Duodenal mucosa (tissue), 2 donors: ENCODE results near the gene CMIP.

ENCODE experiments used
- H3K27ac ChIP-seq: one replicate; pipeline ENCODE4 v1.7.0; 2013; ENCODE audit warnings: low read depth, low read length
- H3K27me3 ChIP-seq, 2 donors: one replicate each; pipeline ENCODE4 v1.7.0; 2013; ENCODE audit warnings: low read length in 2 of 2, control low read depth in 1 of 2; ENCODE audit not compliant: insufficient read depth in 2 of 2, control insufficient read depth in 1 of 2
- H3K36me3 ChIP-seq, 2 donors: one replicate each; pipeline ENCODE4 v1.7.0; 2013; ENCODE audit warnings: low read length in 2 of 2, control low read depth in 1 of 2; ENCODE audit not compliant: insufficient read depth in 2 of 2, control insufficient read depth in 1 of 2
- H3K4me1 ChIP-seq, 2 donors: one replicate each; pipeline ENCODE4 v1.7.0; 2013; ENCODE audit warnings: low read length in 2 of 2, control low read depth in 1 of 2; ENCODE audit not compliant: insufficient read depth in 2 of 2, control insufficient read depth in 1 of 2
- H3K4me3 ChIP-seq, 2 donors: one replicate each; pipeline ENCODE4 v1.7.0; 2013; ENCODE audit warnings: low read length in 2 of 2, low read depth in 1 of 2
- H3K9ac ChIP-seq, 2 donors: one replicate each; pipeline ENCODE4 v1.7.0; 2013; ENCODE audit warnings: low read length in 2 of 2, low read depth in 1 of 2
- H3K9me3 ChIP-seq, 2 donors: one replicate each; pipeline ENCODE4 v1.7.0; 2013; ENCODE audit warnings: low read length in 2 of 2, control low read depth in 1 of 2; ENCODE audit not compliant: control insufficient read depth in 1 of 2

CMIP gene

DNA sequence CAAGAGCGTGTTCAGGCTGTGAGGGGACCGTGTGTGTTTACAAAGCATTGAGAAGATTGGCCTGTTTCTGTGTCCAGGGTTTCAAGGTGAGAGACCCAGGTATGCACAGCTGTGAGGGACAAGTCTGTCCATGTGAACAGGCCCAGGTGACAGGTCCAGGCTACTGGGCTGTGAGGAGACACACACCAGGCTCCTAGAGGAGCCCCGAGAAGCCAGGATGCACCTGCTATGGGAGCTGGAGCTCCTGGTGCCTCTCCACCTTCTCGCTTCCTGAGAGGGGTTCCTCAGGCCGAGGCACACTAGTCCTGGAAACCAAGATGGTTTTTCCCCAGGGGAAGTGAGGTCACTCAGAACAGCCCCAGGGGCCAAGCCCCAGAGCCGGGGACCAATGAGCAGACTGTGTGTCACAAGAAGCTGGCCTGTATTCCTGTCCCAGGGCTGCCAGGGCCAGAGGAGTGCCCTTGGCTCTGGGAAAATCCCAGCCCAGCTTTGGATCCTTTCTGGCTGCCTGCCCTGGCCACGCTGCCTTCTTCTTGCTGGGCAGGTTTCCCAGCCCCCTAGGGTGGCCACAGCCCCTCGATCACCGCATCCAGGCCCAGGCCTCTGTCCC, 181.0 kb downstream of the CMIP start:
- Histone ChIP-seq H3K9me3 (no peaks in the 10 kb centered on the region), H3K4me1 (peaks cover 14 to 25% of the 10 kb centered on the region in 2 donors), H3K27me3 (no peaks in the 10 kb centered on the region), H3K9ac (no peak overlapping the region), H3K36me3 (peaks cover 18 to 34% of the 10 kb centered on the region in 2 donors), H3K27ac (no peak overlapping the region), H3K4me3 (no peak overlapping the region)

DNA sequence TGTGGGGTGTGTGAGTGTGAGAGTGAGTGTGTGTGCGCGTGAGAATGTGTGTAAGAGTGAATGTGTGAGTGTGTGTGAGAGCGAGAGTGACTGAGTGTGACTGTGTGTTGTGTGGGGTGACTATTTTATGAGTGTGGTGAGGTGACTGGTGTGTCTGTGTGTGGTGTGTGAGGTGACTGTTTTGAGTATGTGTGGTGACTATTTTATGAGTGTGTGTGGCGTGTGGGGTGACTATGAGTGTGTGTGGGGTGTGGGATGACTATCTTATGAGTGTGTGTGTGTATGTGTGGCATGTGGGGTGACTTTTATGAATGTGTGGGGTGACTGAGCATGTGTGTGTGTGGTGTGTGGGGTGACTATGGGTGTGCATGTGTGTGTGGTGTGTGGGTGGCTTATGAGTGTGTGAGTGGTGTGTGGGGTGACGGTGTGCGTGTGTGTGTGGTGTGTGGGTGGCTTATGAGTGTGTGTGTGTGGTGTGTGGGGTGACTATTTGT, 181.6 kb downstream of the CMIP start:
- Histone ChIP-seq H3K4me3 (no peak overlapping the region), H3K36me3 (peaks cover 15 to 28% of the 10 kb centered on the region in 2 donors), H3K4me1 (peaks cover 14 to 25% of the 10 kb centered on the region in 2 donors), H3K9me3 (no peaks in the 10 kb centered on the region), H3K27me3 (no peaks in the 10 kb centered on the region), H3K9ac (no peak overlapping the region), H3K27ac (no peak overlapping the region)

DNA sequence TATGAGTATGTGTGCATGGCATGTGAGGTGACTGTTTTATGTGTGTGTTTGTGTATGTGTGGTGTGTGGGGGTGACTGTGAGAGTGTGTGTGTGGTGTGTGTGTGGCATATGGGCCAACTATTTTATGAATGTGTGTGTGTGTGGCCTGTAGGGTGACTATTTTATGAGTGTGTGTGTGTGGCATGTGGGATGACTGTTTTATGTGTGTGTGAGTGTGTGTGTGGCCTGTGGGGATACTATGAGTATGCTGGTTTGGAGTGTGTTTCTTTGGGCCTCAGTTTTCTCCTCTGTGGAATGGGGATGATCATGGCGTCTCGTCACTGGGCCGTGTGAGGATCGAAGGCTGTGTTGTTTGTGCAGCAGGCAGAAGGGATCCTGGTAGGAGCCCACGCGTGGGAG, 182.4 kb downstream of the CMIP start:
- H3K9me3 ChIP-seq, result no peaks in the 10 kb centered on the region
- no peak overlapping the region for H3K9ac ChIP-seq
- peaks cover 9 to 20% of the 10 kb centered on the region in 2 donors for H3K36me3 ChIP-seq
- H3K4me3 ChIP-seq, result no peak overlapping the region
- H3K27ac ChIP-seq, result no peak overlapping the region
- peaks cover 15 to 26% of the 10 kb centered on the region in 2 donors for H3K4me1 ChIP-seq
- no peaks in the 10 kb centered on the region for H3K27me3 ChIP-seq

DNA sequence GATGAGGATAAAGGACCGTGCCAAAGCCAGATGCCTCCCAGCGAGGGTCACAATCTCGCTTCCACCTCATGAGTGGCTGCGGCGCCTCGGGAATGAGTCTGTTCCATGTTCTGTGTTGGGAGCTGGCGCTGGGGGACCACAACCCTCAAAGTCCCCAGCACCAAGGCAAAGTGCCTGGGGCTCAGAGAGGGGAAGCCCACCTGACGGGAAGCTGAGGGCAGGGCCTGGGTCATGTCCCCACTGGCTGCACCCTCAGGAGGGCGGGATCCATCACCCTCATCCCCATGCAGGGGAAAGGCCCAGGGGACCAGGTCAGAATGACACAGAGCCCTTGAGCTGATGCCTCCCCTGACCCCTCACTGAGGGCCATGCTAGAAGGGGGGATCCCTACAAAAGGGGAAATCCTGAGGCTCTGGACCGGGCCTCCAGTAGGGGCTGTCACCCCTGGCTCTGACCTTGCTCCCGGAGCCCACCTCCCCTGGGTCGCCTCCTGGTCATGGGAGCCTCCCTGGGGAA, 183.2 kb downstream of the CMIP start:
- peaks cover 6 to 13% of the 10 kb centered on the region in 2 donors for H3K36me3 ChIP-seq
- H3K27me3 ChIP-seq, result no peaks in the 10 kb centered on the region
- no peaks in the 10 kb centered on the region for H3K9me3 ChIP-seq
- no peak overlapping the region for H3K9ac ChIP-seq
- H3K27ac ChIP-seq, result no peak overlapping the region
- no peak overlapping the region for H3K4me3 ChIP-seq
- H3K4me1 ChIP-seq, result peaks cover 22 to 34% of the 10 kb centered on the region in 2 donors

DNA sequence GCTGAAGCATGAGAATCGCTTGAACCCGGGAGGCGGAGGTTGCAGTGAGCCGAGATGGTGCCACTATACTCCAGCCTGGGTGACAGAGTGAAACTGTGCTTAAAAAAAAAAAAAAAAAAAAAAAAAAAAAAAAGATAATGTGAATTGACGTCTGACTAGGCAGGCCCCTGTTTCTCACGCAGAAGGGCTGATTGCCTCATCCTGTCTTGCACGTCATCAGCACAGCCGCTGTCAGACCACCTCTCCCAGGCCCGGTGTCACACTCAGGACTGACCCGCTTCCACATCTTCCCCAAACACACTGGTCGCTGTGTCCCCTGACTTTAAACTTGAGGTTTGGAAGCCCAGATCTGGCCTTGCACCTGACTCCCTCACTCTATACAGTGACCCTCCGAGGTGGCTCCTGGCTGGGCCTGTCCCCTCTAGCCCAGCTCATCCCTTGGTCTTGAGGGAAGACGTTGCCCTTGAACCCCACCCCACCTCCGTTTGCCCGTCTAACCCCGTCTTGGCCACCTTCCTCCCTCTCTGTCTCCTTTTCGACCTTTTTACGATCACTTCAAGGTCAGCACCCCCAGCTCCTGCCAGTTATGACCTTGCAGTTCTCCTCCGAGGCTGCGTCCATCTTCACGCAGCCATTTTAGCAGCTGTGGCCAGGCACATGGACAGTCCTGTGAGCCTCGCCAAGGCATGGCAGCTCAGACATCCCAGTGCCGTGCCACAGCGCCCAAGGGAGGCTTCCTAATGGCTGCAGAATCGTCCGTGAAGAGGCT, 184.6 kb downstream of the CMIP start:
- peaks cover 36 to 45% of the 10 kb centered on the region in 2 donors for H3K4me1 ChIP-seq
- H3K9ac ChIP-seq, result no peak overlapping the region
- H3K27me3 ChIP-seq, result no peaks in the 10 kb centered on the region
- H3K4me3 ChIP-seq, result no peak overlapping the region
- no peak overlapping the region for H3K27ac ChIP-seq
- H3K9me3 ChIP-seq, result no peaks in the 10 kb centered on the region
- peaks cover 6 to 13% of the 10 kb centered on the region in 2 donors for H3K36me3 ChIP-seq

DNA sequence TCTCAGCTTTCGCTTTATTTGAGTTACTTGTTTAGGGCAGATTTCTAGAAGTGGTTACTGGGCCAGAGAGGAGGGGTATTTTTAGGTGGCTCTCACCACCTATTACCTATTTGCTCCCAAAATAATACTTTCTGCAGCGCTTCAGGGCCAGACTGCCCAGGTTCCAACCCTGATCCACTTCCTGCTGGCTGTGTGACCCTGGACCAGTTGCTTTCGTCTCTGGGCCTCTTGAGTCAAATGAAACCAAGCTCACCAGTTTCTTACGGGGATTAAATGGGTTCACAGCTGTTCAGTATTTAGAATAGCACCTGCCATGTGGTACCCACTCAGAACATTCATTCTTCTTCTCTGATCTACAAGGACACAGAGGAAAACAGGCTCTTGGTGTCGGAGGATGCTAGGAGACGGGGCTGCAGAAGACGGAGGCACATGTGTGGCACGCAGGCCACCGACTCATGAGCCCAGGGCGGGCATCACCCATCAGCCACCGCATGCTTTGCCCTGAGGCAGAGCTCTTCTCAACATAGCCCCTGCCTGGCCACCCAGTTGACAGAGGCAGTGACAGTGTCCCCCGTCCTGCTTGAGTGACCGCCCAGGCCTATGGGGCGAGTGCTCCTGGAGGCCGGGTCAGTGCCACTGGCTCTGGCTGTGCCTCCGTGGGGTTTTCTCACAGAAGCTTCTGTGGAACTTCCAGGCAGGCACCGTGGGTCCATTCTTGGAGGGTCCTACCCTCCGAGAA, 185.5 kb downstream of the CMIP start:
- Histone ChIP-seq H3K9ac (no peak overlapping the region), H3K4me3 (no peak overlapping the region), H3K27ac (no peak overlapping the region), H3K9me3 (no peaks in the 10 kb centered on the region), H3K4me1 (peaks cover 37 to 41% of the 10 kb centered on the region in 2 donors), H3K36me3 (peaks cover 2 to 10% of the 10 kb centered on the region in 2 donors), H3K27me3 (no peaks in the 10 kb centered on the region)

DNA sequence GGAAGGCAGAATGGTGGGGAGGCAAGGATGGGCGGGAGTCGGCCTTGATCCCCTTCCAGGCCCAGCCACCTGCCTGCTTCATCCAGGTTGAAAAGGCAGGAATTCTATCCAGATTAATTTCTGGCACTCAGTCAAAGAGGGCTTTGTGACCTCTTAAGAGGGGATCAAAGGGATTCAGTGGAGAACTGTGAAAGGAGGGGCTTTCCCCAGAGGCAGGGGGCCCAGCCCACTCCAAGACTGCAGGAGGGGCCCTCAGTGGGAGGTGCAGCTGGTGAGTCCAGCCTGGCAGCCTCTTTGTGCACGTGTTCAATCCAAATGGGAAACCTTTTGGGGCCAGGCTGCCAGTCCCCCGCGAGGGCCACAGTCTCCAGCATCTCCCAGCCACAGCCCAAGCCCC, 186.0 kb downstream of the CMIP start:
- H3K4me3 ChIP-seq, result no peak overlapping the region
- H3K9me3 ChIP-seq, result no peaks in the 10 kb centered on the region
- H3K4me1 ChIP-seq, result peaks cover 31 to 38% of the 10 kb centered on the region in 2 donors
- H3K27ac ChIP-seq, result no peak overlapping the region
- H3K9ac ChIP-seq, result no peak overlapping the region
- peaks cover 2 to 10% of the 10 kb centered on the region in 2 donors for H3K36me3 ChIP-seq
- H3K27me3 ChIP-seq, result no peaks in the 10 kb centered on the region

DNA sequence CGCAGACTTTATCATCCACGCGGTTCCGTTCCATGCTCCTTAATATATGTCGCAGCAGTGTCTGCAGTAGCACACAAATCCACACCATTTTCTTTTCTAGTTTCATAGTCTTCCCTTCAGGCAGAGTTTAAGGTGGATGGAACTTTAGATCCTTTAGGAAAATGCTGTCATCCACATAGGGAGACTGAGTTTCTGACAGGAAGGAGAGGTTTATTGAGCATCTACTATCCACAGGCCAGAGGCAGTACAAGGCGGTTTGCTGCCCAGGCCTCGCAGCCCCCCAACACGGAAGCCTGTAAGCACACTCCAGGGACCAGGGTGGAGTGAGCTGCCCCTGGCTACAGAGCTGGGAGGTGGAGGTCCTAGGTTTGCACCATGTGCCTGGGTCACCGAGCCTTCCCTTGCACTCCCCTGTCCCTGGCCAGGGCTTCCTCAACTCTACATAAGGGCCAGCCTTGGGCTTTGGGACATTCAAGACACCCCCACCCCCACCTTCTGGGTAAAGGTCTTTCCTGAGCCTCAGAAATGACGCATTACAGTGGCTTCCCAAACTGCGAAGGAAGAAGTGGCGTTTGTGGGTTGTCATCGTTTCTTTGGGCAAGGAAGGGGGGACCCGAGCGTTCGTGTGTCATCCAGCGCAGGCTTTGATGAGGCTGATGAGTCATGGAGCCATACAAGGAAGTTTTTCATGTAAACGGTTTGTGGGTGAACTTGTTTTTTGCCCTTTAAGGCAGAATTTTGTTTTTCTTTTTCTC, 188.0 kb downstream of the CMIP start:
- Histone ChIP-seq H3K27ac (peak overlapping the region; percentile 57), H3K36me3 (peaks cover 2 to 10% of the 10 kb centered on the region in 2 donors), H3K9ac (peak overlapping the region in 1 of 2 donors; percentile 49), H3K4me3 (peak overlapping the region in 1 of 2 donors; percentile 53), H3K9me3 (no peaks in the 10 kb centered on the region), H3K27me3 (no peaks in the 10 kb centered on the region), H3K4me1 (peaks cover 27 to 42% of the 10 kb centered on the region in 2 donors)

DNA sequence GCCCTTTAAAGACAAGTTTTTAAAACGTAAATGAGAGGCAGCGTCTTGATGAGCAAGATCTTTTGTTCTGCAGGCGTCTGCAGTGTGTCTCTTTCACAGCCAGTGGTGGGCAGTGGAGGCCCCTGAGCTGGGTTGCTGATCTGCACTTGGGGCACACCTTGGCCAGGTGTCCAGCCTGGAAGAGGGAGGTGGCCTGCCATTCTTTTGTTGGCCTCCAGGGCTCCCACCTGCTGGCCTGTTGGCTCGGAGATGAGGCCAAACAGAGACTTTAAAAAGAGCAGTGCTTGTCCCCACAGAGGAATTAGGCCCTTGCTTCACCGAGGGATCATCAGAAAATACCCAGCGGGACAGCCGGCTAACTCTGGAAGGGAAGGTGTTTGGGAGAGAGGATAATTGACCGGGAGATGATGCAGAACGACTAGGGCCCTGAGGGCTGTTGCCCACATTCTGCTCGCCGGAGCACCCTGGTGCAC, 188.6 kb downstream of the CMIP start:
- Histone ChIP-seq H3K9me3 (no peaks in the 10 kb centered on the region), H3K4me3 (peak overlapping the region in 1 of 2 donors; percentile 53), H3K27me3 (no peaks in the 10 kb centered on the region), H3K36me3 (peaks cover 2 to 10% of the 10 kb centered on the region in 2 donors), H3K4me1 (peaks cover 27 to 42% of the 10 kb centered on the region in 2 donors), H3K27ac (peak overlapping the region; percentile 61), H3K9ac (peak overlapping the region in 1 of 2 donors; percentile 49)
